Fibroblast of skin of left quadriceps (primary cell): ENCODE data around the gene CYB5D1.
A peak's percentile ranks its signal among the peaks of the same experiment; 100 is the strongest.

Experiments
- DNase-seq, 2 experiments: peaks; one replicate each; pipeline ENCODE4 v3.0.0-alpha.2; 2013; ENCODE audit warnings: low read depth in 2 of 2

The CYB5D1 gene, protein sequence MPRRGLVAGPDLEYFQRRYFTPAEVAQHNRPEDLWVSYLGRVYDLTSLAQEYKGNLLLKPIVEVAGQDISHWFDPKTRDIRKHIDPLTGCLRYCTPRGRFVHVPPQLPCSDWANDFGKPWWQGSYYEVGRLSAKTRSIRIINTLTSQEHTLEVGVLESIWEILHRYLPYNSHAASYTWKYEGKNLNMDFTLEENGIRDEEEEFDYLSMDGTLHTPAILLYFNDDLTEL

DNA sequence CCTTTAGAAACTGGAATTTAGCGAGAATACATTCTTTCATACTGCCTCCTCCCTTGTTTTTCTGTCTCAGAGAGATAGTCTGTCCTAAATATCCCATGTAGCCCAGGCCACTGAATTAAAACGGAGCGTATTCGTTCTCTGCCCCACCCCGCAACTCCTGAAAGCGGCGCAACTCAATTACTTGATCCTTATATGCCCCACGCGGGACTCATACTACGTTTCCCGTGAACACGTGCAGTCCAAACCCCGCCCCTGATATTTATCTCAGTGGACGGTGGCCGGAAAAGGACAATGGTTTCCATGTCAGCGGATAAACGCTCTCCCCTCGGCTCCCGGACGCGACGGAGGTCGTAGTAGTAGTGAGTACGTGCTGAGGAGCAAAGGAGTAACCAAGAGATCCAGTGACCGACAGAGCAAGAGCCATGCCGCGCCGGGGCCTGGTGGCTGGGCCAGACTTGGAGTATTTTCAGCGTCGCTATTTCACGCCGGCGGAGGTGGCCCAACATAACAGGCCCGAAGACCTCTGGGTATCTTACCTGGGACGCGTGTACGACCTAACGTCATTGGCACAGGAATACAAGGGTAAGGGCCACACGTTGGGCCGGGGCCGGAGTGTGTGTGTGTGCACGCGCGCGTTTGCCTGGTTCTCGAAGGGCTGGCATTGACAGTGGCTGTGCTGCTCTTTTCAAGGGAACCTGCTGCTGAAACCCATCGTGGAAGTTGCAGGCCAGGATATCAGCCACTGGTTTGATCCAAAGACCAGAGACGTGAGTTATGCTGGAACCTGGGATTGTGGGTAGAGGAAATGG, at the start of gene CYB5D1:
TSS of gene CYB5D1 (plus strand) at position 291 of the 809 bp plus-strand sequence. CDS start at position 423, 132 bp downstream.
- peak; percentile 86 to 88 for DNase-seq

DNA sequence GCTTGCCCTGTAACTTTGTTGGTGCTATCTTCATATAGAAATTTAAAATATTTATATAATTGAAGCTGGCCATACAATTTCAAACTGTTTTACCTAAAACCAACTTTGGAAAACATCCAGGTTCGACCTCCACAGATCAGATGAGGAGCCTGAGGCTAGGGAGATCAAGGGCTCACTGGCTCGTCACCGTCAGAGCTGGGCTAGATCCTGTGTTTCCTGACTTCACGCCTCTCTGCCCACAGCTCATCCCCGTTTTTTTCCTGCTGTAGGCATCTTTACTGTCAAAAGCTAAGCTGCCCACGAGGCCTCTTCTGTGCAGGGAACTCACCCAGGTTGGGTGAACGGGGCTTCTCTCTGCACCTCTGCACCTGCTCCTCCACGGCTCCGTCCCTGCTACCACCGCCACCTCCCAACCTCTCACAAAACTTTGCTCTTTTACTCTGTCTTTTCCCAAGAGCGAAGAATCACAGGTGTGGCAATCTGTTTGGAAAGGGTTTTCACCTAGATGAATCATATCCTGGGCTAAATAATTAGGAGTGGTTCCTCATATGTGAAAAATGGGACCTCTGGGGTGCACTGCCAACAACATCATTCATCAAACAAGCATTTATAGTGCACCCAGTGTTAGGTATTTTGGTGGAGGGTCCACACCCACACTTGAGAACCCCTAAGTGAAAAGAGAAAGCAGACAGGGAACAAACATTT, 48.6 kb upstream of the CYB5D1 start:
- DNase-seq: no peak

DNA sequence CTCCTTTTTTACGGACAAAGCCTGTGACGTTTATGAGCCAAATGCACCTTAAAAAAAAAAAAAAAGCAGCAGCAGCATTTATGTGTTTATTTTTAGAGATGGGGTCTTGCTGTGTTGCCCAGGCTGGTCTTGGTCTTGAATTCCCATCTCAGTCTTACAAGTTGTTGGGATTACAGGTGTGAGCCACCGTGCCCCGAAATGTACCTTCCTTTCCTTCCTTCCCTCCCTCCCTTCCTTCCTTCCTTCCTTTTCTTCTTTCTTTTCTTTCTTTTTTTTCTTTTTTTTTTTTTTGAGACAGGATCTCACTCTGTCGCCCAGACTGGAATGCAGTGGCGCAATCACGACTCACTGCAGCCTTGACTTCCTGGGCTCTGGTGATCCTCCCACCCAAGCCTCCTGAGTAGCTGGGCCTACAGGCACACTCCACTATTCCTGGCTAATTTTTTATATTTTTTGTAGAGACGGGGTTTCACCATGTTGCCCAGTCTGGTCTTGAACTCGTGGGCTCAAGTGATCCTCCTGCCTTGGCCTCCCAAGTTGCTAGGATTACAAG, 47.9 kb upstream of the CYB5D1 start:
- peak in 1 of 2 experiments; percentile 3 for DNase-seq

DNA sequence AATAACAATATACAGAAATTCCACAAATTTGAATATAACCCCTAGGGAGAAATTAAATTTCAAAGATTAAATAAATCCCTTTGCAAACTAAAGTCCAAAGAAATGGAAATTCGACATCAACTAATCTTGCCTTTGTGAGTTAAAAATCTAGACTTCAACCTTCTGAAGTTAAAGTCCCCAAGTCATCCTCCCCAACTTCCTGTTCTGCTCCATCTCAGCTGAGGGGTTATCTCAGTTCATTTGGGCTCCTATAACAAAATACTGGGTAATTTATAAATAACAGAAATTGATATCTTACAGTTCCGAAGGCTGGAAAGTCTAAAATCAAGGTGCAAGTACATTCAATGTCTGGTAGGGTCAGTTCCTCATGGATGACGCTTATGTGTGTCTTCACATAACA, 46.6 kb upstream of the CYB5D1 start:
- no peak for DNase-seq

DNA sequence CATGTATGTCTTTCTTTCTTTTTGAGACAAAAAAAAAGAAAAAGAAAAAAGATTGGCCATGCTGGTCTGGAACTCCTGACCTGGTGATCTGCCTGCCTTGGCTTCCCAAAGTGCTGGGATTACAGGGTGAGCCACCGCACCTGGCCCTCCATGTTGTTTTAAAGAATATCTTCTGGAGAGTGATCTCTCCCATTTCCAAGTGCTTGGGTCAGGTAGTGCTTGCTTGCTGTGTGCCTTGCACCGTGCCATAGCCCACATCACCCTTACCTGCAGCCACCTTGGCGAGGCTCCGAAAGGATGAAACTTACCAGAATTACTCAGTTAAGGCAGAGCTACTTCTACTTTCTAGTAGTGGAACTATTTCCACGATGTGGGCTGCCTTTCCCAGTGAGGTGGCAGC, 42.8 kb upstream of the CYB5D1 start:
- DNase-seq: no peak

DNA sequence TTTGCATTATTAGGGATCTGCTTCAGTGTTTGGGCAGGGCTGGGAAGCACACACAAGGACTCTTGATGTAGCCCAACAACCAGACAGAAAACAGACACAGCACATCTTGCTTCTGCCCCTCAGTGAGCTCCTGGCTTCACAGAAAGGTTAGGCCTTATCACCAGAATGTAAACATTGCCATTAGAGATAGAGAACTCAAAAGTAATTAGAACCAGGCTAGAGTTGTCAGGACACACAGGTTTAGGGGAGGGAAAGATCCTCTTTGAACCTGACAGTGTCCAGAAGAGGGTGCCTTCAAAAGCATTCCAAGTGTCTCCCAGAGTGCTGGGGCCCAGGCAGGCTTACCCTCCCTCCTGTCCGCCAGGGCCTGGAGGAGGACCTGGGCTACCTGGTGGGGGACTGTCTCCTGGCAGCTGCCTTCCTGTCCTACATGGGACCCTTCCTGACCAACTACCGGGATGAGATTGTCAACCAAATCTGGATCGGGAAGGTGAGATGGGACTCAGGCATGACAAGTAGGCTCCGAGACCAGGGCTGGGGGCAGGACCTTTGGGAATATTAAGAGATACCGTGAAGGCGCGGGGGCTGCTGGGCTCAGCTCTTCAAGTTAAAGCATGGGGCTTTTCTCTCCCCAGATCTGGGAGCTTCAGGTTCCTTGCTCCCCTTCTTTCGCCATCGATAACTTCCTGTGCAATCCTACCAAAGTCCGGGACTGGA, 40.7 kb upstream of the CYB5D1 start:
- DNase-seq: no peak

DNA sequence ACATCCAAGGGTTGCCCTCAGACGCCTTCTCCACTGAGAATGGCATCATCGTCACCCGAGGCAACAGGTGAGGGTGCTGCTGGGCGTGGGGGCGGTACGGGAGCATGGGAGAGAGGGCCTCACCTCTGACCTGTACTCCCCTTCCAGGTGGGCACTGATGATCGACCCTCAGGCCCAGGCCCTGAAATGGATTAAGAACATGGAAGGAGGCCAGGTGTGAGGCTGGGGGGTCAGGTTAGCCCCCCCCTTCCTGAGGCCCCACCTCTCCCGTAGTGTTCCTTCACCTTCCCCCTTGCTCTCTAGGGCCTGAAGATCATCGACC, 40.2 kb upstream of the CYB5D1 start:
- no peak for DNase-seq

DNA sequence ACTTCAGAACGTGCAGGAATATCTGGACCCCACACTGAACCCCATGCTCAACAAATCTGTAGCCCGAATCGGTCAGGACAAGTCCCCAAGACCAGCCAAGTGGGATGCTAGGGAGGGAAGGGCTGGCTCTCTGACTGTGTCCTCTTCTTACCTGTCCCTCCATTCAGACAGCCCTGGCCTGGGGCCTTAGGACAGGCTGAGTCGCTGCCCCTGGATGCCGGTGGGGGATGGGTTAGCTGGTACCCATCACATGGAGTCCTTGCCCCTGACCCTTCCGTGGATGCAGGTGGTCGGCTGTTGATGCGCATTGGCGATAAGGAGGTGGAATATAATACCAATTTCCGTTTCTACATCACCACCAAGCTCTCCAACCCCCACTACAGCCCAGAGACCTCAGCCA, 39.8 kb upstream of the CYB5D1 start:
- DNase-seq: no peak

DNA sequence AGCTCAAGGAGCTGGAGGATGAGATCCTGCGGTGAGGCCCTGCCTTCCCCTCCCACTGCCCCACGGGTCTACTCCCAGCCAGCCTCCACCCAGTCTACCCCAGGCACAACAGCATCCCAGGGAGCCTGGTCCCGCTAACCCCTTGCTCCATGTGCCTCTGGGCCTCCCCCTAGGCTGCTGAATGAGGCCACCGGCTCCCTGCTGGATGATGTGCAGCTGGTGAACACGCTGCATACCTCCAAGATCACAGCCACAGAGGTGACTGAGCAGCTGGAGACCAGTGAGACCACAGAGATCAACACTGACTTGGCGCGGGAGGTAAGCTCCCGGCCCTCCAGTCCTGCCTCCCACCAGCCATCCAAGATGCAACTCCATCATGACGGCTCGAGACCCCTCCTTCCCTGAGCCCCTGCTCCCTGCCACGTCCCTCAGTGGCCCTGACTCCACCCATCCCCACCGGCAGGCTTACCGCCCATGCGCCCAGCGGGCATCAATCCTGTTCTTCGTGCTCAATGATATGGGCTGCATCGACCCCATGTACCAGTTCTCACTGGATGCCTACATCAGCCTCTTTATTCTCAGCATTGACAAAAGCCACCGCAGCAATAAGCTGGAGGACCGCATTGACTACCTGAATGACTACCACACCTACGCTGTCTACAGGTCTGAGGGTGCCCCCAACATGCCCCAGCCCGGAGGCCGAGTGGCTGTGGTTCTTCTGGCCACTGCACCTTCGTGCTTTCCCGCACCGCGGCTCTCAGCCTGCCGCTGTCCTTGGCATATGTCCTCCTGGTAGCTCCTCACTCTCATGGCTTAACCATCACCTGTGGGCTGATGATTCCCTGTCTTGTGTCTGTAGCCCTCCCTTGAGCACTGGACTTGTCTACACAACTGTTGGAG, 38.8 kb upstream of the CYB5D1 start:
- DNase-seq: no peak

DNA sequence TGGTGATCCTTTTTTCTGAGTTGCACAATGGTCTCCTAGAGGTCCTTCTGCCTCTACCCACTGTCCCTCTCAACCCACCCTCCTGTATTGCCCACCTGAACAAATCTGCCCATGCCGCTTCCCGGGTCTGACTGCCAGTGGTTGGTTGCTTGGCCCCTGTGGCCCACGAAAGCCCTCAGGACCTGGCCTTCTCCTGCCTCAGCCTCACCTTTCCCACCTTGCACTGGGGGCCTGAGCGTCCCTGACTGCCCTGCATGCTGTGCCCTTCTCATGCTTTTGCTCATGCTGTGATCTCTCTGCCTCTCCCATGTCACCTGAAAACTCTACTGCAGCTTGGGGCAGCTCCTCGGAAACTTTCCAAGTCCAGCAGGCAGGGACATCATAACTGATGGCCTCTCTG, 37.6 kb upstream of the CYB5D1 start:
- no peak for DNase-seq

DNA sequence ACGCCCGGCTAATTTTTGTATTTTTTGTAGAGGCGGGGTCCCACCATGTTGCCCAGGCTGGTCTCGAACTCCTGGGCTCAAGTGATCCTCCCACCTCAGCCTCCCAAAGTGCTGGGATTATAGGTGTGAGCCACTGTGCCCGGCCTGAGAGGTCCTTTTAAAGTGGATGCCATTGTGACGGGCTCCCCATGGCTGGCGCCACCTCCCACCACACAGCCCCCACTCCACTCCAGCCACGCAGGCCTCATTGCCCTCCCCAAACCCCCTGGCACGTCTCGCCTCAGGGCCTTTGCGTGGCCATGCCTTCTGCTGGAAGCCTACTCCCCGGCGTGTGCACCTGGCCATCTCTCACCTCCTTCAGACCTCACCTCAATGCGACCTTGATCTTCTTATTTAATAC, 35.7 kb upstream of the CYB5D1 start:
- DNase-seq: no peak

DNA sequence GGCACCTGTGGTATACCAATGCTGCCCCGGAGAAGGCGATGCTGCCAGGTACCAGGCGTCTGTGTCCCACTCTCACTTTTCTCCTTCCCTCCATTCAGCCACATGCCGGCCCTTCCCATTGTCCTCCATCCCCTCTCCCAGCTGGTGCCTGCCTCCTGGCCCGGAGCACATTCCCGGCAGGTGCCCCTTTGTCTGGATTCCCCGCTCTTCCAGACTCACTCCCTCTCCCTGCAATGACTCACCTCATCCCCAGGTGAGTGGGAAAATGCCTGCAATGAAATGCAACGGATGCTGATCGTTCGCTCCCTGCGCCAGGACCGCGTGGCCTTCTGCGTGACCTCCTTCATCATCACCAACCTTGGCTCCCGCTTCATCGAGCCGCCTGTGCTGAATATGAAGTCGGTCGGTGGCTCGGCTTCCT, 34.2 kb upstream of the CYB5D1 start:
- no peak for DNase-seq

DNA sequence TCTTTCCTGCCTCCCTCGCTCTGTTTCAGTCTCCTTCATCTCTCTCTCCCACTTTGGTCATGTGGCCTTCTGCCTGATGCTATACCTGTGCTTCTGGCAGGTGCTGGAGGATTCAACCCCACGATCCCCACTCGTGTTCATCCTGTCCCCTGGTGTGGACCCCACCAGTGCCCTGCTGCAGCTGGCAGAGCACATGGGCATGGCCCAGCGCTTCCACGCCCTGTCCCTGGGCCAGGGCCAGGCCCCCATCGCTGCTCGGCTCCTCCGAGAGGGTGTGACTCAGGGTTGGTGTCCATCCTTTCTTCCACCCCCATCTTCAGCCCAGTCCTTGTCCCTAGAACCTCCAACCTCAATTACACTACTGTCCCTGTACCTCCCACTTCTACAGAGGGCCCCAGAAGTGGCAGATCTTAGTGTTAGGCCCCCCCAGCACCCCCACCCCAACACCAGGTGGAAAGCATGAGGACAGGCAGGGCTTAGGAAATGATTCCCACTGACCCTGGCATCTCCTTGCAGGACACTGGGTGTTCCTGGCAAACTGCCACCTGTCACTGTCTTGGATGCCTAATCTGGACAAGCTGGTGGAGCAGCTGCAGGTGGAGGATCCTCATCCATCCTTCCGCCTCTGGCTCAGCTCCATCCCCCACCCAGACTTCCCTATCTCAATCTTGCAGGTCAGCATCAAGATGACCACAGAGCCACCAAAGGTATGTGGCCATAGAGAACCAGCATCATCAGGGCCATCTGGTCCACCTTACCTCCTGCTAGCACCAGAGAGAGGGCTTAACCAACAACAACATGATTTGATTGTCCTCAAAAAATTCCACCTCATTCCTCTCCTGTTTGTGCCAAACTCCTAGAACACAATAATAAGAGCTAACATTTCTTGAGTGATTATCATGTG, 33.5 kb upstream of the CYB5D1 start:
- DNase-seq: no peak

DNA sequence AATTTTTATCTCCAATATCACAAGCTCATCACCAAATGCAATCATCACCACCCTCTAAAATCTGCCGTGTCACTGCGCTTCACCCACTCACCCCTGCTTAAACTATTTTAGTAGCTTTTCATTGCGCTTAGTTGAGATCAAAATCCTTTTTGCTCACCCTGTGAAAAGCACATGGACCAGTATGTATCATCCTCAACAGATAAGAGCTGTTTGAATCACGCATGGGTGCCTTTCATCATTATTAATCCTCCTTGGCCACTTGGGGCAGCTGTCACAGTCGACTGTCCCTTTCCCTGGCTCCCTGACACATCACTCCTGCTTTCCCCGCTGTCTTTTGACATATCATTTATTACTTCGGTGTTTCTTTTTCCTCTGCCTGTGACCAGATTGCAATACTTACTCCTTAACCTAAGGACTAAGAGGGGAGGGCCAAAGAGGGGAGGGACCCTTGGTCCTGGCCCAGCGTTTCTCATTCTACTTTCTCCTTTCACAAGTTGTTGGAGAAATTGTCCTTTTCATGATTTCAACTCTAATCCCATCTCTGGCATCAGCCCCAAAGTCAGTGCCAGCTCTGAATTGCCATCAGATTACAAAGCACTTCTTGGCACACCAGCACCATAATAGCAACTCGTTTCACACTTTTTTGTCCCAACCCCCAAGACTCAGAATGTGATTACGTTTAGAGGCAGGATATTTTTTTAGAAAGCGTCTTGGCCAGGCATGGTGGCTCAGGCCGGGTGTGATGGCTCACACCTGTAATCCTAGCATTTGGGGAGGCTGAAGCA, 32.4 kb upstream of the CYB5D1 start:
- no peak for DNase-seq

DNA sequence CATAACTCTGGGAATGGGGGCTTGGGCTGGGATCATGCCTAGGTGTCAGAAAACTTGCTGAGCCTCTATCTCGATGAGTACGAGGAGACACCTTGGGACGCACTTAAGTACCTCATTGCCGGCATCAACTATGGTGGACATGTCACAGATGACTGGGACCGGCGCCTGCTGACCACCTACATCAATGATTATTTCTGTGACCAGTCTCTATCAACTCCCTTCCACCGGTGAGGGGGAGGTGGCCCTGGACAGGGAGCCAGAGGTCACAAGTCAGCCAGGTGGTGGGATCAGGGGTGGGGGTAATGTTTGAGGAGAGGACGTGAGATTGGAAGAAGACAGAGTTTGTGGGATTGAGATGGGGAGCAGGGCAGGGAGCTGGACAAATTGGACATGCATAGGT, 27.2 kb upstream of the CYB5D1 start:
- no peak for DNase-seq

DNA sequence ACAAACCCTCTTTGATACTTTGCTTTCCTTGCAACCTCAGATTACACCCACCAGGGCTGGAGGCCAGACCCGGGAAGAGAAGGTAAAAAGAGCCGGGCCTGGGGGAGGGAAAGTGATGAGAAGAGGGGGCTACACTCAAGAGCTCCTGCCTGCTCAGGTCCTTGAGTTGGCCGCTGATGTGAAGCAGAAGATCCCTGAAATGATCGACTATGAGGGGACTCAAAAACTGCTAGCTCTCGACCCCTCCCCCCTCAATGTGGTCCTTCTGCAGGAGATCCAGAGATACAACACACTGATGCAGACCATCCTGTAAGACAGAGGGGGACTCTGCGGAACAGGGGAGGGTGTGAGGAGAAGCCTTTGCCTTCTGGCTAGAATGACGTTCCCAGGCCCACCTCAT, 26.6 kb upstream of the CYB5D1 start:
- DNase-seq: no peak

DNA sequence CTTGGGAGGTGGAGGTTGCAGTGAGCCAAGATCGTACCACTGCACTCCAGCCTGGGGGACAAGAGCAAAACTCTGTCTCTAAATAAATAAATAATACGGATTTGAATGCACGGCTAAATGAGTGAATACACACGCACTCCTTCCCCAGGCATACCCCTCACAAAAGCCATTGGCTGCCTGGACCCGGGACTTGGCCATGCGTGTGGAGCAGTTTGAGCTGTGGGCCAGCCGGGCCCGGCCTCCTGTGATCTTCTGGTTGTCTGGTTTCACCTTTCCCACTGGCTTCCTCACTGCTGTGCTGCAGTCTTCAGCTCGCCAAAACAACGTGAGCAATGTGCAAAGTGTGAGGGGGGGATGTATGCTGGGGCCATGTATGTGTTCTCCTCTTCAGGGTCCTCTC, 25.4 kb upstream of the CYB5D1 start:
- DNase-seq: no peak

DNA sequence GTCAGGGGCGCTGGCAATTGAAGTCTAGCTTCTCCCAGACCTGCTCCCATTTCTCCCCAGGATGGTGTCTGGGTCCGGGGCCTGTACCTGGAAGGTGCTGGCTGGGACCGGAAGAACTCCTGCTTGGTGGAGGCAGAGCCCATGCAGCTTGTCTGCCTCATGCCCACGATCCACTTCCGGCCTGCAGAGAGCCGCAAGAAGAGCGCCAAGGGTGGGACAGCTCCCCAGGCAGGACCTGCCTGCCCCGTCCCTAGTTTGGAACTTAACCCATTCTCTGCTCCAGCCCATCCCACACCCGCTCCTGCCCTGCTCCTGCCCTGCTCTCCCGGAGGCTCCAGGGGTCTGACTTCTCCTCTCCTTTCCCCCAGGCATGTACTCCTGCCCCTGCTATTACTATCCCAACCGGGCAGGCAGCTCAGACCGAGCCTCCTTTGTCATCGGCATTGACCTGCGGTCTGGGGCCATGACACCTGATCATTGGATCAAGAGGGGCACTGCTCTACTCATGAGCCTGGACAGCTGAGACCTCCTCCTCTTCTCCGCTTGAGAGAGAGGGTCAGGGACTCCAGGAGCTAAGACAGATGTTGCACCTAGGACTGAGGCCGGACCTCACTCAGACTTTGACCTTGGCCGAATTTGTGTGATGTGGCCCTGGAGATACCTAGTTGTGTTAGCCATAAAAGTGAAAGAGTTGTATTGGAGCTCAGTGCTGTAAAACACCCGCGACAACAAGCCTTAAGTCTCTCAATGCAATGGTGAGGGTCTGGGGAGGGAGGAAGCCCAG, 24.6 kb upstream of the CYB5D1 start:
- no peak for DNase-seq
